Measurements from ENCODE around the gene ALS2CL. TPM values are rescaled to one million over a fixed set of nuclear protein-coding genes. Genes with fewer than 3 reads are reported as not detected.

ALS2CL gene
- total RNA-seq, 1 experiment from 2014 or later: 16.4 TPM

- DNase-seq (ENCODE audit: low read depth, low spot score): no peak
- RAD21 ChIA-PET (ENCODE audit: low non-redundant PET in 1 of 2, low total read pairs in 2 of 2, uncharacterized antibody in 2 of 2, unreplicated experiment in 2 of 2): no interaction called here
- peak; percentile 41; the same call in 1 of the 2 replicates for ATAC-seq
These were observed 8.0 kb downstream of the ALS2CL start for GRCh38 chr3:46685446-46685845.

GRCh38 chr3:46684891-46685290 is 8.6 kb downstream of the ALS2CL start:
- no peaks in the 10 kb centered on the region for H4K20me1 ChIP-seq (ENCODE audit: insufficient read depth)
- TF ChIP-seq CBX3 (IDR thresholded peaks at IDR 0.05; ENCODE audit: low read depth) (no peak), TCF7L2 (IDR thresholded peaks at IDR 0.05; ENCODE audit: borderline replicate concordance, extremely low read depth, insufficient read depth, insufficient read length) (no peak), SP1 (IDR thresholded peaks at IDR 0.05; ENCODE audit: low read depth) (no peak), FOSL1 (IDR thresholded peaks at IDR 0.05; ENCODE audit: low read depth) (no peak), ATF3 (IDR thresholded peaks at IDR 0.05) (no peak), POLR2AphosphoS5 (IDR thresholded peaks at IDR 0.05; ENCODE audit: low read depth, low read length) (no peak), SIN3A (IDR thresholded peaks at IDR 0.05; ENCODE audit: low read depth) (no peak), JUND (IDR thresholded peaks at IDR 0.05) (no peak), MAX (IDR thresholded peaks at IDR 0.05) (no peak), POLR2A (IDR thresholded peaks at IDR 0.05; ENCODE audit: borderline replicate concordance, extremely low read depth, insufficient read depth, insufficient read length) (no peak), RAD21 (IDR thresholded peaks at IDR 0.05; ENCODE audit: low read depth) (no peak)
- RAD21 ChIA-PET (ENCODE audit: low non-redundant PET in 1 of 2, low total read pairs in 2 of 2, uncharacterized antibody in 2 of 2, unreplicated experiment in 2 of 2): no interaction called here
- no peaks in the 10 kb centered on the region for H3K9me2 ChIP-seq (ENCODE audit: insufficient read depth)
- no peaks in the 10 kb centered on the region for H3K79me2 ChIP-seq (ENCODE audit: insufficient read depth, low read length)
- intact Hi-C loops (cut with micrococcal nuclease): no loop called here
- H3K4me3 ChIP-seq (replicated peaks in 1 of 2; ENCODE audit: low read depth in 1 of 2, low read length in 2 of 2): no peak overlapping the region
- no peak overlapping the region for H3K4me2 ChIP-seq (ENCODE audit: low read length)
- ATAC-seq (no peak), DNase-seq (ENCODE audit: low read depth, low spot score) (no peak)
- no peak overlapping the region for H2AFZ ChIP-seq (ENCODE audit: low read depth, low read length, poor library complexity, severe bottlenecking)
- no peaks in the 10 kb centered on the region for H3K36me3 ChIP-seq (ENCODE audit: control insufficient read depth in 1 of 2, insufficient read depth in 2 of 2, low read length in 2 of 2)
- BruUV-seq (replicated peaks): no TSS peak
- no peak overlapping the region for H3K27ac ChIP-seq (ENCODE audit: low read depth, low read length)
- peaks cover 0 to 1% of the 10 kb centered on the region in 2 experiments; a peak in 1 of 4 replicates for H3K4me1 ChIP-seq (ENCODE audit: control insufficient read depth in 1 of 2, insufficient read depth in 2 of 2, low read length in 2 of 2)
- H3K9ac ChIP-seq (ENCODE audit: low read length): no peak overlapping the region
- POLR2A ChIA-PET: no interaction called here
- no peaks in the 10 kb centered on the region for H3K27me3 ChIP-seq (ENCODE audit: insufficient read depth, low read length)
- CTCF ChIA-PET: no interaction called here
- no peaks in the 10 kb centered on the region for H3K9me3 ChIP-seq (ENCODE audit: control insufficient read depth in 1 of 2, insufficient read depth in 1 of 2, low read depth in 1 of 2, low read length in 2 of 2)

More at GRCh38 chr3:46685446-46685845, 8.0 kb downstream of the ALS2CL start:
- H3K79me2 ChIP-seq (ENCODE audit: insufficient read depth, low read length): no peaks in the 10 kb centered on the region
- no peaks in the 10 kb centered on the region for H3K27me3 ChIP-seq (ENCODE audit: insufficient read depth, low read length)
- ChIA-PET CTCF (no interaction called here), POLR2A (no interaction called here)
- no peak overlapping the region for H2AFZ ChIP-seq (ENCODE audit: low read depth, low read length, poor library complexity, severe bottlenecking)
- BruUV-seq (replicated peaks): no TSS peak
- H3K4me2 ChIP-seq (ENCODE audit: low read length): no peak overlapping the region
- no peak overlapping the region for H3K27ac ChIP-seq (ENCODE audit: low read depth, low read length)
- no peaks in the 10 kb centered on the region for H3K9me2 ChIP-seq (ENCODE audit: insufficient read depth)
- H3K4me3 ChIP-seq (replicated peaks in 1 of 2; ENCODE audit: low read depth in 1 of 2, low read length in 2 of 2): no peak overlapping the region
- no peaks in the 10 kb centered on the region for H3K9me3 ChIP-seq (ENCODE audit: control insufficient read depth in 1 of 2, insufficient read depth in 1 of 2, low read depth in 1 of 2, low read length in 2 of 2)
- H3K4me1 ChIP-seq (ENCODE audit: control insufficient read depth in 1 of 2, insufficient read depth in 2 of 2, low read length in 2 of 2): peaks cover 2 to 7% of the 10 kb centered on the region in 2 experiments
- no peaks in the 10 kb centered on the region for H4K20me1 ChIP-seq (ENCODE audit: insufficient read depth)
- H3K36me3 ChIP-seq (ENCODE audit: control insufficient read depth in 1 of 2, insufficient read depth in 2 of 2, low read length in 2 of 2): no peaks in the 10 kb centered on the region
- H3K9ac ChIP-seq (ENCODE audit: low read length): no peak overlapping the region
- intact Hi-C loops (cut with micrococcal nuclease): no loop called here
- TF ChIP-seq CTCF (IDR thresholded peaks at IDR 0.05 in 2 of 3, conservative IDR thresholded peaks at IDR 0.05 in 1 of 3; ENCODE audit: borderline replicate concordance in 1 of 3, insufficient read depth in 1 of 3, low read depth in 2 of 3, low read length in 2 of 3): peak in 1 of 3 experiments; percentile 7; a peak in 1 of 6 replicates
- no peak for TF ChIP-seq EZH2 (IDR thresholded peaks at IDR 0.05)

Measured in HCT116 (cell line).